HTR-8/SVneo (cell line): ENCODE measurements around the gene TEX264.
"Not testable (repeated sequence)": the region's sequence is repeated elsewhere in the genome, so short reads cannot be mapped to it uniquely, and the experiment has no call there.

Experiments
- DNase-seq: peaks from one replicate; pipeline ENCODE4 v3.0.0; 2011; ENCODE audit warnings: low spot score, mixed read lengths; ENCODE audit not compliant: insufficient read length
- FAIRE-seq: peaks from 2 replicates; lab custom pipeline; 2011; peaks lifted over from hg19 to GRCh38; lab: Jason Lieb, UNC

Gene TEX264

DNA sequence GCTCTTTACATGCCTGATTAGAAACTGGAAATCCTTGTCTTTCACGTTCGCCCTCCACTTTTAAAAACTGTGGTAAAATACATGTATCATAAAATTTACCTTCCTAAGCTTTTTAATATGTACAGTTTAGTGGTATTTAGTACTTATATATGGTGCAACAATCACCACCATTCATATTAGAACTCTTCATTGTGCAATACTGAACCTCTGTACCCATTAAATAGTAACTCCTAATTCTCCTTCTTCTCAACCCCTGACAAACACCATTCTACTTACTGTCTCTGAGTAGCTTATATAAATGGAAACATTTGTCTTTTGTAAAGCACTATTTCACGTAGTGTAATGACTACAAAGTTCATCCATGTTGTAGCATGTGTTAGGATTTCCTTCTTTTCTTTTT is 64.0 kb downstream of the TEX264 start:
- DNase-seq = no peak
- no peak for FAIRE-seq

- FAIRE-seq = no peak
- no peak for DNase-seq
Measured at GRCh38 chr3:51735950-51736349, 64.9 kb downstream of the TEX264 start.

DNA sequence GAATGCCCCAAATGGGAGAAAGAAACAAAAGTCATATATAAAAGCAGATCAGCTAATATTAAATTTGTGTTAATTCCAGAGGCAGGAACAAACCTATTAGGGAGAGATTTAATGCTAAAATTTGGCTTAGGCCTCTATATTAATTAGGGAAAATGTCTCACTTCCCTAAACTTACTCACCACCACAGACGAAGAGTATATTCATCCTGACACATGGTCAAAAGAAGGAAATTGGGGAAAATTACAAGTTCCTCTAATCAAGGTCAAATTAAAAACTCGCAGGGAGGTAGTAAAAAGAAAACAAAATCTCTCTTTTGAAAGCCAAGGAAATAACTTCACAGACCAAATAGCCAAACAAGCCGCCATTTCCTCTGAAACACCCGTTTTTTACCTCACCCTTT is 68.1 kb downstream of the TEX264 start:
- FAIRE-seq = no peak
- no peak for DNase-seq

GRCh38 chr3:51742320-51742719 is 71.3 kb downstream of the TEX264 start:
- DNase-seq, FAIRE-seq: not testable (repeated sequence)

- peak; percentile 28 for FAIRE-seq
- DNase-seq = not testable (repeated sequence)
Measured at GRCh38 chr3:51742978-51743377, 71.9 kb downstream of the TEX264 start.

DNA sequence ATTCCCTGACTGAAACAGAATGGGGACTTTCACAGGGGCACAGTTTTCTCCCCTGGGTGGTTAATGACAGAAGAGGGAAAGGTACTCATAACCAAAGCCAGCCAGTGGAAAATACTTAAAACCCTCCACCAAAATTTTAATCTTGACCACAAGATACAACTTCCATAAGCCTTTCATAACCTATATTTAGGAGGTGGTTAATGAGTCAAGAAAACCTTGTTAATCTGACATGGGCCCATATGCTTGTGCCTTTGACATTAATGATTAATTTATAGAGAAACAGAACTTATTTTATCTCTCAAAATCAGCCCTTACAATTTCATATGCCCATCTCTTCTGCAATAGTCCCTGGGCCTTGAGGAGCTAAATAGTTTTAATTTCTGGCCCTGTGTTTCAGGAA is 76.8 kb downstream of the TEX264 start:
- FAIRE-seq (no peak), DNase-seq (no peak)

- FAIRE-seq = no peak
- DNase-seq = no peak
Measured at GRCh38 chr3:51748327-51748726, 77.3 kb downstream of the TEX264 start.

GRCh38 chr3:51750878-51751277 is 79.8 kb downstream of the TEX264 start:
- FAIRE-seq (no peak), DNase-seq (no peak)

- FAIRE-seq = no peak
- no peak for DNase-seq
Measured at GRCh38 chr3:51751287-51751686, 80.2 kb downstream of the TEX264 start.
